GM12864 (cell line): ENCODE results near the gene ZNF792.
"Not testable (repeated sequence)": the region's sequence is repeated elsewhere in the genome, so short reads cannot be mapped to it uniquely, and the experiment has no call there.

Experiments used
- DNase-seq: peaks from one replicate; pipeline ENCODE4 v3.0.0-alpha.2; 2011; ENCODE audit warnings: low read depth
- H3K4me3 ChIP-seq: 2 replicates; pipeline ENCODE4 v1.5.1; 2011; ENCODE audit warnings: mild to moderate bottlenecking, low read depth, low read length, control low read depth
- CTCF ChIP-seq: IDR thresholded peaks from 2 replicates; pipeline ENCODE4 v1.5.1; 2011; ENCODE audit warnings: low read depth, mild to moderate bottlenecking, moderate library complexity, low read length, control low read depth, inconsistent platforms; ENCODE audit errors: missing control alignments

The ZNF792 gene

GRCh38 chr19:34967551-34967950 lies 3.5 kb upstream of the ZNF792 start:
- no peak for TF ChIP-seq CTCF
- no peak overlapping the region for H3K4me3 ChIP-seq
- no peak for DNase-seq

- not testable (repeated sequence) for DNase-seq, H3K4me3 ChIP-seq
Measured at GRCh38 chr19:34965505-34965904, 1.5 kb upstream of the ZNF792 start.

- TF ChIP-seq CTCF: no peak
- H3K4me3 ChIP-seq: no peak overlapping the region; the same call in 1 of the 2 replicates
- DNase-seq: no peak
Measured at GRCh38 chr19:34964598-34964997, 569 bp upstream of the ZNF792 start.

GRCh38 chr19:34962687-34963572 lies 1.1 kb downstream of the ZNF792 start:
- H3K4me3 ChIP-seq: peak overlapping the region; percentile 84
- DNase-seq: no peak
- no peak for TF ChIP-seq CTCF

- no peak for DNase-seq
- TF ChIP-seq CTCF: no peak
- H3K4me3 ChIP-seq: peak overlapping the region; percentile 84; the same call in 1 of the 2 replicates
Measured at GRCh38 chr19:34961775-34962686, 2.0 kb downstream of the ZNF792 start.

GRCh38 chr19:34960940-34961679 lies 2.9 kb downstream of the ZNF792 start:
- H3K4me3 ChIP-seq: no peak overlapping the region
- DNase-seq: no peak
- no peak for TF ChIP-seq CTCF
